ENCODE results near the gene PNPLA3. TPM values are rescaled to one million over a fixed set of nuclear protein-coding genes. Genes with fewer than 3 reads are reported as not detected.

Gene PNPLA3
- total RNA-seq, 2 donors from 2014 or later: 48.1 to 52.6 TPM

DNA sequence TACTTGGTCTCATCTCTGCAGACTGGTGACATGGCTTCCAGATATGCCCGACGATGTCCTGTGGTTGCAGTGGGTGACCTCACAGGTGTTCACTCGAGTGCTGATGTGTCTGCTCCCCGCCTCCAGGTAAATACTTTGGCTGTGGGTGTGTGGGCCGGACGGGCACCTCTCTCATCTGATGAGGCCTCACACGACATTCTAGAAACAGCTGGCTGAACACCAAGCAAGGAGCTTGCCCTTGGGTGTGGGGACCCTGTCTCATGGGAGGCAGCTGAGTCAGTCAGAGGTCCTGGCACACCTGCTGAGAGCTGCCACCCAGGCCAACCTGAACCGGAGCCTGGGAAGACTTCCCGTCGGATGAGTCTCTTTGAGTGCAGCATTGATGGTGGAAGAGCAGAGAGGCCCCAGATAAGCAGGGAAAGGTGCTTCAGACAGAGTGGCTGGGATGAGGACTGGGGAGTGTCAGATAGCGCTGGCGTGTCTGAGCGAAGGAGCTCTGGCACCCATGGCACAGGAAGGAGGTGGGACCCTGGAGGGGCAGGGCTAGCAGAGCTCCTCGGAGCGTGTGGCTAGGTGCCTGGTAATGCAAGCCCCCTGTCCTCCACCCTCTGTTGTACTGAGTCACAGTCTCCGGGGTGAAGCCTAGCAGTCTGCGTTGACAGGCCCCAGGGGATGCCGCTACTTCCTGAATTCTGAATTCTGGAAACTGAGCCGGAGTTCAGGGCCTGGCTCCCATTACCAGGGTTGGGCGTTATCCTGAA, 21.2 kb downstream of the PNPLA3 start:
- H3K4me3 ChIP-seq (ENCODE audit: low read length): no peak overlapping the region
- H3K4me1 Mint-ChIP-seq: peaks cover 5% of the 10 kb centered on the region
- peaks cover 82% of the 10 kb centered on the region for H3K36me3 ChIP-seq (ENCODE audit: control insufficient read depth, insufficient read depth, low read length)
- H3K27ac Mint-ChIP-seq: peak overlapping the region; percentile 85
- no peak overlapping the region for H3K9ac ChIP-seq (ENCODE audit: extremely low read depth, low read length, poor library complexity, severe bottlenecking)
- no peaks in the 10 kb centered on the region for H3K9me3 Mint-ChIP-seq
- H3K4me1 ChIP-seq (ENCODE audit: control insufficient read depth, insufficient read depth, low read length): no peaks in the 10 kb centered on the region
- H3K27ac ChIP-seq (ENCODE audit: low read depth, low read length): no peak overlapping the region
- TF ChIP-seq, protein P1, sequence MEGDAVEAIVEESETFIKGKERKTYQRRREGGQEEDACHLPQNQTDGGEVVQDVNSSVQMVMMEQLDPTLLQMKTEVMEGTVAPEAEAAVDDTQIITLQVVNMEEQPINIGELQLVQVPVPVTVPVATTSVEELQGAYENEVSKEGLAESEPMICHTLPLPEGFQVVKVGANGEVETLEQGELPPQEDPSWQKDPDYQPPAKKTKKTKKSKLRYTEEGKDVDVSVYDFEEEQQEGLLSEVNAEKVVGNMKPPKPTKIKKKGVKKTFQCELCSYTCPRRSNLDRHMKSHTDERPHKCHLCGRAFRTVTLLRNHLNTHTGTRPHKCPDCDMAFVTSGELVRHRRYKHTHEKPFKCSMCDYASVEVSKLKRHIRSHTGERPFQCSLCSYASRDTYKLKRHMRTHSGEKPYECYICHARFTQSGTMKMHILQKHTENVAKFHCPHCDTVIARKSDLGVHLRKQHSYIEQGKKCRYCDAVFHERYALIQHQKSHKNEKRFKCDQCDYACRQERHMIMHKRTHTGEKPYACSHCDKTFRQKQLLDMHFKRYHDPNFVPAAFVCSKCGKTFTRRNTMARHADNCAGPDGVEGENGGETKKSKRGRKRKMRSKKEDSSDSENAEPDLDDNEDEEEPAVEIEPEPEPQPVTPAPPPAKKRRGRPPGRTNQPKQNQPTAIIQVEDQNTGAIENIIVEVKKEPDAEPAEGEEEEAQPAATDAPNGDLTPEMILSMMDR (conservative IDR thresholded peaks at IDR 0.05): no peak
- peaks cover 89% of the 10 kb centered on the region for H3K36me3 Mint-ChIP-seq (ENCODE audit: low read depth)
- H3K27me3 ChIP-seq (ENCODE audit: control insufficient read depth, insufficient read depth, low read length, poor library complexity, severe bottlenecking): no peaks in the 10 kb centered on the region
- peaks cover 6% of the 10 kb centered on the region for H3K9me3 ChIP-seq (ENCODE audit: control insufficient read depth, low read length)
- no peaks in the 10 kb centered on the region for H3K27me3 Mint-ChIP-seq (ENCODE audit: insufficient read depth)
- no peak for DNase-seq
- H3K4me3 Mint-ChIP-seq: no peak overlapping the region
- 95 to 99% methylated on average over 19 to 20 of the region's 20 CpGs for WGBS, 2 experiments (ENCODE audit: insufficient coverage in 1 of 2, insufficient read length in 1 of 2)

GRCh38 chr22:43945632-43946383, 22.2 kb downstream of the PNPLA3 start:
- no peak overlapping the region for H3K4me3 Mint-ChIP-seq
- H3K9ac ChIP-seq (ENCODE audit: extremely low read depth, low read length, poor library complexity, severe bottlenecking): no peak overlapping the region
- TF ChIP-seq, protein P1 (conservative IDR thresholded peaks at IDR 0.05): peak; percentile 84
- WGBS, 2 experiments (ENCODE audit: insufficient coverage in 1 of 2, insufficient read length in 1 of 2): 72 to 78% methylated on average over 7 to 12 of the region's 12 CpGs
- peak overlapping the region; percentile 85 for H3K27ac Mint-ChIP-seq
- peaks cover 6% of the 10 kb centered on the region for H3K9me3 ChIP-seq (ENCODE audit: control insufficient read depth, low read length)
- no peaks in the 10 kb centered on the region for H3K4me1 ChIP-seq (ENCODE audit: control insufficient read depth, insufficient read depth, low read length)
- no peak overlapping the region for H3K27ac ChIP-seq (ENCODE audit: low read depth, low read length)
- peaks cover 5% of the 10 kb centered on the region for H3K4me1 Mint-ChIP-seq
- peaks cover 74% of the 10 kb centered on the region for H3K36me3 ChIP-seq (ENCODE audit: control insufficient read depth, insufficient read depth, low read length)
- peak; percentile 90 for DNase-seq
- H3K4me3 ChIP-seq (ENCODE audit: low read length): no peak overlapping the region
- H3K9me3 Mint-ChIP-seq: no peaks in the 10 kb centered on the region
- peaks cover 85% of the 10 kb centered on the region for H3K36me3 Mint-ChIP-seq (ENCODE audit: low read depth)
- no peaks in the 10 kb centered on the region for H3K27me3 ChIP-seq (ENCODE audit: control insufficient read depth, insufficient read depth, low read length, poor library complexity, severe bottlenecking)
- no peaks in the 10 kb centered on the region for H3K27me3 Mint-ChIP-seq (ENCODE audit: insufficient read depth)

GRCh38 chr22:43946384-43946667, 22.7 kb downstream of the PNPLA3 start:
- DNase-seq: no peak
- TF ChIP-seq, protein P1 (conservative IDR thresholded peaks at IDR 0.05): no peak
- no peaks in the 10 kb centered on the region for H3K27me3 ChIP-seq (ENCODE audit: control insufficient read depth, insufficient read depth, low read length, poor library complexity, severe bottlenecking)
- Mint-ChIP-seq H3K36me3 (ENCODE audit: low read depth) (peaks cover 79% of the 10 kb centered on the region), H3K9me3 (no peaks in the 10 kb centered on the region), H3K4me1 (peaks cover 5% of the 10 kb centered on the region), H3K27me3 (ENCODE audit: insufficient read depth) (no peaks in the 10 kb centered on the region), H3K27ac (no peak overlapping the region), H3K4me3 (no peak overlapping the region)
- H3K4me1 ChIP-seq (ENCODE audit: control insufficient read depth, insufficient read depth, low read length): no peaks in the 10 kb centered on the region
- peaks cover 6% of the 10 kb centered on the region for H3K9me3 ChIP-seq (ENCODE audit: control insufficient read depth, low read length)
- WGBS, 2 experiments (ENCODE audit: insufficient coverage in 1 of 2, insufficient read length in 1 of 2): 96 to 98% methylated on average over 7 of the region's 7 CpGs
- no peak overlapping the region for H3K27ac ChIP-seq (ENCODE audit: low read depth, low read length)
- H3K36me3 ChIP-seq (ENCODE audit: control insufficient read depth, insufficient read depth, low read length): peaks cover 69% of the 10 kb centered on the region
- H3K9ac ChIP-seq (ENCODE audit: extremely low read depth, low read length, poor library complexity, severe bottlenecking): no peak overlapping the region
- no peak overlapping the region for H3K4me3 ChIP-seq (ENCODE audit: low read length)
